ENCODE measurements around the gene BTG1.

Gene BTG1

GRCh38 chr12:92133795-92134637, 11.6 kb downstream of the BTG1 start:
- DNase-seq (ENCODE audit: low spot score) = no peak

DNA sequence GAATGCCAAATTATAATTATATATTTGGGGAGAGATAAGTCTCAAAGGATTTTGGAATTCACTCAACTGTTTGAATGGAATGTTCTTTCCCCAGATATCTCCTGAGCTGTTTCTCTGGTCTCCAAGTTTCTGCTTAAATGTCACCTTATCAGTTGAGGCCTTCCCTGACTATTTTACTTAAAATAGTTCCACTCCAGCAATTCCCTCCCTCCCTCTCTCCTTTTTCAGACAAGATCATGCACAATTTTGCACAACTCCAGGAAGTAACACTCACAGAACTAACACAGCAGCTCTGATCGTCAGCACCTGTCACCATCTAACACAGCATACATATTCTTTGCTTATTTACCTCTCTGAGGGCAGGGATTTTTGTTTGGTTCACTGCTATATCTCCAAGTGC, 12.5 kb downstream of the BTG1 start:
- DNase-seq (ENCODE audit: low spot score) = no peak

GRCh38 chr12:92132288-92132687, 13.4 kb downstream of the BTG1 start:
- no peak for DNase-seq (ENCODE audit: low spot score)

DNA sequence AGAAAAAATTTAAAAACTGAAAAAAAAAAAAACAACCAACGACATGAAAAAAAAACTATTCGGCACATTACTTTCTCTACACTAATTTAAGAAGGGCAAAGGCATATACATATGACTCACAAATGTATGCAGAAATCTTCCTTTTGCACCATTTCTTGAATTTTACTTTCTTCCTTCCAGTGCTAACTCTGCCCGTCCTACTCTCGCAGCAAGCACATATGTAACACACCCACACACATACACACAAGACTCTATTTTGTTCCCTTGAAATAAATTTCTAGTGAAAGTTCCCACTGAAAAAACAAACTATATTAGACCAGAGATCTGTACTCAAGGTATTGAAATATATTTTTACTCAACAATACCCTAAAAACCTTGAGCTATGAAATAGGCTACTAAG, 14.6 kb downstream of the BTG1 start:
- no peak for DNase-seq (ENCODE audit: low spot score)

DNA sequence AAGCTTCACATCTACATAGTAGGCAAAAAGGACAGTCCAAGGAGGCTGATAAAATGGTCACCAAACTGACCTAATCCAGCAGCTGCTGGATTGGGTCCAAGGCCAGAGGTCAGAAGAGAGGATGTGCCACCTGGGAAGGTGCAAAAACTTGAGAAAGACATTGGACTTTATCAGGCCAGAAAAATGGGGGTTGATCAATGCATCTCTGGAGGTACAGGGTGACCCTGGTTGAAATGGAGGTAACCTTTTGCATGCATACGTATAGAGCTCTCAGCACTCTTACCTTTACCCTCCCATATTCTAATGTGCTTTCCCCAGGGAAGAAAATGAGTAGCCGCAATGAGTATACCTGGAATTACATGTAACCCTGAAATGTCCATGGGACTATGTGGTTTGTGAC, 16.0 kb downstream of the BTG1 start:
- DNase-seq (ENCODE audit: low spot score) = no peak

GRCh38 chr12:92128612-92129011, 17.0 kb downstream of the BTG1 start:
- no peak for DNase-seq (ENCODE audit: low spot score)

- no peak for DNase-seq (ENCODE audit: low spot score)
Observed at GRCh38 chr12:92124689-92125029, 21.0 kb downstream of the BTG1 start.

- no peak for DNase-seq (ENCODE audit: low spot score)
Observed at GRCh38 chr12:92123780-92124688, 21.6 kb downstream of the BTG1 start.

DNA sequence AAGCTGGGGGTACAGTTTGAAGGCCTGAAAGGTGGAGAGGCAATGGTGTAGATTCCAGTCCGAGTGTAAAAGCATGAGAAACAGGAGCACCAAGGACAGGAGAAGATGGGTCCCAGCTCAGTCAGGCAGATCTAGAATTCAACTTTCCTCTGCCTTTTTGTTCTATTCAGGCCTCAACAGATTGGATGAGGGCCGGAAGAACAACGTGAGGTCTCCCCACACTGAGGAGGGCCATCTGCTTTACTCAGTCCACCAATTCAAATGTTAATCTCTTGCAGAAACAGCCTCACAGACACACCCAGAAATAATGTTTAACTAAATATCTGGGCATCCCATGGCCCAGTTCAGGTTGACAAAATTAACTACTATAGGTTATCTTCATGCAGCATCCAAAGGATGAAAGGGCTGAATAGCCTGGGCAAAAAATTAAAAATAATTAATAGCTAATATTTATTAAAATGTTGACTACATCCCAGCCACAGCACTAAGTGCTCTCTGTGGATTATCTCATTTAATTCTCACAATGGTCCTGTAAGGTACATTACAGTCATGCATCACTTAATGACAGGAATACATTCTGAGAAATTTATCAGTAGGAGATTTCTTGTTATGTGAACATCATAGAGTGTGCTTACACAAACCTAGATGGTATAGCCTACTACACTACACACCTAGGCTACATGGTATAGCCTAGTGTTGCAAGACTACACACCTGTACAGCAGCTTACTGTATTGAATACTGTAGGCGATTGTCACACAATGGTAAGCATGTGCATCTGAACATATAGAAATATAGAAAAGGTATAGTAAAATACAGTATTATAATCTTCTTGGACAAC, 22.5 kb downstream of the BTG1 start:
- no peak for DNase-seq (ENCODE audit: low spot score)

DNA sequence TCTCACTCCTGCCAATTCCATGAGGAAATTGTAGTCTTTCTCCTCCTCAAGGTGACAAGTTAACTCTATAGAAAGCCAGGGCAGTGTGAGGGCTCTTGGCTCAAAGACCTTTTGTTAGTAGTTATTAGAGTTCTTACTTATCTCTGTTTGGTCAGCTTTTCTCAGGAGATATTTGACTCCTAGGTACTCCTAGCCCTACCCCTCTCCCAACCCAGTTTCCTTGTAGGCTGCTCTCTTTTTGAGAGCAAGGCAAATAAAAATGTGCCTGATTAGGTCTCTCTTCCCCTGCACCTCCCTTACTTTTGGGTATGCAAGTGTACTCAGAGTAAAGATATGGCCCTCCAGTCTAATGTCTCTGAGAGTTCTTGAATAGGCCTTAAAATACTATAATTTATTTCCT, 23.8 kb downstream of the BTG1 start:
- DNase-seq (ENCODE audit: low spot score) = no peak

GRCh38 chr12:92118826-92119536, 26.7 kb downstream of the BTG1 start:
- DNase-seq (ENCODE audit: low spot score) = no peak

DNA sequence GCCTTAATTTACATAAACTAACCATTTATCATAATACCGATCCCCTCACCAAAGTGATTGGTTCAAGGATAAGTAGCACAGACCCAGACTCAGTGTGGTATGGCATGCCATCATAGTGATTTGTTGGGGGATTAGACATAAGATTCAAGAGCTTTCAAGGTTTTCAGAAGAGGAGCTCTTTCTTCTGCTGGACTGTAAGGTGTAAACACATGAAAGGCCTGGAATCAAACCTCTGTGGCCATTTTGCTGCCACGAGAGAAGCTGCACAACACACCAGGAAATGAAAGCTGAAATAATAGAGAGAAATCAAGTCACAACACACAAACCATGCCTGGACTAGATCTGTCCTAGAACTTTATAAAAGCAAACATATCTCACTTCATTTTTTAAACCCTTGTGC, 30.8 kb downstream of the BTG1 start:
- DNase-seq (ENCODE audit: low spot score) = no peak

- DNase-seq (ENCODE audit: low spot score) = no peak
Observed at GRCh38 chr12:92111256-92111655, 34.4 kb downstream of the BTG1 start.

GRCh38 chr12:92110083-92110640, 35.5 kb downstream of the BTG1 start:
- DNase-seq (ENCODE audit: low spot score) = no peak

DNA sequence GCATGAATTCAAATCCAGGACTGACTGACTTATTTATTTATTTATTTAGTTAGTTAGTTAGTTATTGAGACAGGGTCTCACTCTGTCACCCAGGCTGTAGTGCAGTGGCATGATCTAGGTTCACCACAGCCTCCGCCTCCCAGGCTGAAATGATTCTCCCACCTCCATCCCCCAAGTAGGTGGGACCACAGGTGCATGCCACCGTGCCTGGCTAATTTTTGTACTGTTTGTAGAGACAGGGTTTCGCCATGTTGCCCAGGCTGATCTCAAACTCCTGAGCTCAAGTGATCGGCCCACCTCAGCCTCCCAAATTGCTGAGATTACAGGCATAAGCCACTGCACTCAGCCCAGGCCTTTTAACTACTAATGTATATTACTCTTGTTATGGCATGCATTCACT, 36.0 kb downstream of the BTG1 start:
- no peak for DNase-seq (ENCODE audit: low spot score)

DNA sequence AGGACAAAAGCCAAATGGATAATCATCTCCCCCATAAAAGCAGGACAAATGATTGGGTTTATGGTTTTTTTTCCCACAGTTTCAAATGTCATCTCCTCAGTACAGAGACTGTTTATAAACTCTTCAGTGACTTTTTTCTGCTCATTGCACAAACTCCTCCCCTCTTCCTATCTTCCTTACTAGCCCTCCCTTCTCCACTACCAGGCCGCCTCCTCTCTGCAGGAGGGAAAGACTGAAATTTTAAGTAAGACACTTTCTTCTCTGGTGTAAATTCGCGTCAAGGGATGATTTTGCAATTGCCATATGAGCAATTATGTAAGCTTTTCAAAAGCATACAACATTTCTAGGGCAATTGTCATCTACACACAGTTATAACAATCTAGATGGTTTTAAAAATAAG, 37.0 kb downstream of the BTG1 start:
- DNase-seq (ENCODE audit: low spot score) = no peak

DNA sequence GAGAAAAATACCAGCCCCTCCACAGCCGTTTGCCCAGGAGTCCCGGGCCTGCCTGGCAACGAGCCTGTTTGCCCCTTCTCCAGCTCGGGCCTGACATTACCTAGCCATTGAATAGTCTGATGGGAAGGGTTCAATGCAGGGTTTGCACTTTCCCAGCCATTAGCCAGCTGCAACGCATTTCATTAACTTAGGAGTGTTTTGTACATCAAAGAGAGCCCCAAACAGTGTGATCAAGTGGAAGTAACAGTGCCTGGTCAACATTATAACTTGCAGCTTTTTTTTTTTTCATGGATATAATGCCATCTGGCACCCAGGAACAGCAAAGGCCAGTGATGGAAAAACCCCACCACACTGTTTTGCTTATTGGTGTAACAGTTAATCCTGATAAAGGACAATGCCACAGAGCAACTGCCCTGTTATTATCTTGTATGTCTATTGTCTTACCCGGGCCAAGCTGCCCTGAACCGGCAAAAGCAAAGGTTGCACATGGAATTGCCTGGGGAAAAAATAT, 38.0 kb downstream of the BTG1 start:
- DNase-seq (ENCODE audit: low spot score) = no peak

- no peak for DNase-seq (ENCODE audit: low spot score)
Observed at GRCh38 chr12:92107094-92107493, 38.6 kb downstream of the BTG1 start.

- no peak for DNase-seq (ENCODE audit: low spot score)
Observed at GRCh38 chr12:92105676-92106075, 40.0 kb downstream of the BTG1 start.

DNA sequence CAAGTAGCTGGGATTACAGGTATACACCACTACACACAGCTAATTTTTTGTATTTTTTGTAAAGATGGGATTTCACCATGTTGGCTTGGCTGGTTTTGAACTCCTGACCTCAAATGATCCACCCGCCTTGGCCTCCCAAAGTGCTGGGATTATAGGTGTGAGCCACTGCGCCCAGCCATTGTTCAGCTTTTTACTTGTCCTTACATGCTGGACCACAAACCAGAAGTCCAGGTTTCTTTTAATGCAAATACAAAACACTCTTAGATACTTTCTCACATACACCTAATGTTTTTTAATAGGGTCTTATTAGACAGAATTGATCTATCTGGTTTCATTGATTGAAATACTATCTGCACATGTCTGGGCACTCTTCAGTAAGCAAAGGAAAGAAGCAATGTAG, 40.5 kb downstream of the BTG1 start:
- DNase-seq (ENCODE audit: low spot score) = no peak

DNA sequence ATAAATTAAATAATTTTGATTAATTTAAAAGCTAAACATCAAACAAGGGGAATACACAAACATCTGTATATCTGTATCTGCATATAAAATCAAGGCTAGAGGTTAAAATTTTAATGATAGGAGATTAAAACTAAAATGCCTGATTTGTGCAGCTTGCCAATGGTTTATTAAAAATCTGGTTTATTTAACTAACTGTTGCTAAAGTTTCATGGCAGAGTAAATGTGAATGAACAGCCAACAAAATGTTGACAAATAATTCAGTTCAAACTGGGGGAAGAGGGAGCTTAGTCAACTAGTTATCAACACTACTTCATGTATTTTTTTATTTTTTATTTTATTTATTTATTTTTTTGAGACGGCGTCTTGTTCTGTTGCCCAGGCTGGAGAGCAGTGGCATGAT, 43.0 kb downstream of the BTG1 start:
- no peak for DNase-seq (ENCODE audit: low spot score)
